ENCODE results near the gene GOT1. TPM values are rescaled to one million over a fixed set of nuclear protein-coding genes. Genes with fewer than 3 reads are reported as not detected.

The GOT1 gene
- total RNA-seq, 1 experiment from 2014 or later, result 56.8 TPM

GRCh38 chr10:99369126-99369525, 61.3 kb downstream of the GOT1 start (continued):
- TF ChIP-seq AFF4 (CRISPR knock-in tag; IDR thresholded peaks at IDR 0.05; ENCODE audit: borderline replicate concordance), result no peak
- no peak for TF ChIP-seq NR3C1 (CRISPR knock-in tag; conservative IDR thresholded peaks at IDR 0.05; ENCODE audit: low read depth)
- no peak for TF ChIP-seq ZBTB21 (CRISPR knock-in tag; IDR thresholded peaks at IDR 0.05; ENCODE audit: borderline replicate concordance)
- TF ChIP-seq KAT7 (CRISPR knock-in tag; IDR thresholded peaks at IDR 0.05; ENCODE audit: borderline replicate concordance), result no peak
- TF ChIP-seq NFATC4 (CRISPR knock-in tag; IDR thresholded peaks at IDR 0.05), result no peak
- TF ChIP-seq, protein P1, sequence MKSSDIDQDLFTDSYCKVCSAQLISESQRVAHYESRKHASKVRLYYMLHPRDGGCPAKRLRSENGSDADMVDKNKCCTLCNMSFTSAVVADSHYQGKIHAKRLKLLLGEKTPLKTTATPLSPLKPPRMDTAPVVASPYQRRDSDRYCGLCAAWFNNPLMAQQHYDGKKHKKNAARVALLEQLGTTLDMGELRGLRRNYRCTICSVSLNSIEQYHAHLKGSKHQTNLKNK (CRISPR knock-in tag; IDR thresholded peaks at IDR 0.05), result no peak
- TF ChIP-seq AR (CRISPR knock-in tag; IDR thresholded peaks at IDR 0.05), result no peak
- TF ChIP-seq, protein P2, sequence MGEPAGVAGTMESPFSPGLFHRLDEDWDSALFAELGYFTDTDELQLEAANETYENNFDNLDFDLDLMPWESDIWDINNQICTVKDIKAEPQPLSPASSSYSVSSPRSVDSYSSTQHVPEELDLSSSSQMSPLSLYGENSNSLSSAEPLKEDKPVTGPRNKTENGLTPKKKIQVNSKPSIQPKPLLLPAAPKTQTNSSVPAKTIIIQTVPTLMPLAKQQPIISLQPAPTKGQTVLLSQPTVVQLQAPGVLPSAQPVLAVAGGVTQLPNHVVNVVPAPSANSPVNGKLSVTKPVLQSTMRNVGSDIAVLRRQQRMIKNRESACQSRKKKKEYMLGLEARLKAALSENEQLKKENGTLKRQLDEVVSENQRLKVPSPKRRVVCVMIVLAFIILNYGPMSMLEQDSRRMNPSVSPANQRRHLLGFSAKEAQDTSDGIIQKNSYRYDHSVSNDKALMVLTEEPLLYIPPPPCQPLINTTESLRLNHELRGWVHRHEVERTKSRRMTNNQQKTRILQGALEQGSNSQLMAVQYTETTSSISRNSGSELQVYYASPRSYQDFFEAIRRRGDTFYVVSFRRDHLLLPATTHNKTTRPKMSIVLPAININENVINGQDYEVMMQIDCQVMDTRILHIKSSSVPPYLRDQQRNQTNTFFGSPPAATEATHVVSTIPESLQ (CRISPR knock-in tag; IDR thresholded peaks at IDR 0.05), result no peak
- no peak for TF ChIP-seq GTF2I (CRISPR knock-in tag; conservative IDR thresholded peaks at IDR 0.05)
- no peak for TF ChIP-seq CDX4 (CRISPR knock-in tag; IDR thresholded peaks at IDR 0.05; ENCODE audit: borderline replicate concordance)

DNA sequence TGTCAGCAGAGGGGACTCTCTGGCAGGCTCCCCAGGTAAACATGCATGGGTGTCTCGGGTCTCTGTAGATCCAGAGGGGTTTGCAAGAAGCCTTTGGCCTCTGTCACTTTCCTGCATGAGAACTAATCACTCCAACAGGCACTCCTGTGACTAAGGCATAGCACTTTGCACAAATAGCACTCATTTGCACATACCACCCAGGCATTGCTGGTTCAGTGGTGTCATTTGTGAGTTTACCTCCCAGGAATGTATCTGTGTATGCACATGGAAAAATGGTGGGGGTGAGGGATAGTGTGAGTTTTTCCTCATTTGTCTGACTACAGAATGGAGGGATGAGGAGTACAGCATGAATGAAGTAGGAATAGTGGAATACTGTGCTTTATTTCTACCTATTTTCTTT, 61.8 kb downstream of the GOT1 start:
- no peaks in the 10 kb centered on the region for H3K36me3 Mint-ChIP-seq
- ChIA-PET CTCF (no interaction called here), POLR2A (no interaction called here)
- ATAC-seq (no peak), DNase-seq (ENCODE audit: low spot score) (no peak)
- no peak overlapping the region for H3K27ac Mint-ChIP-seq
- H3K4me1 Mint-ChIP-seq, result peaks cover 2% of the 10 kb centered on the region
- H3K4me3 Mint-ChIP-seq, result no peak overlapping the region
- no peaks in the 10 kb centered on the region; the same call in none of the 2 replicates for H3K27me3 Mint-ChIP-seq (ENCODE audit: low read depth)
- no peaks in the 10 kb centered on the region for H3K9me3 Mint-ChIP-seq
- TF ChIP-seq PRRX2 (CRISPR knock-in tag; IDR thresholded peaks at IDR 0.05), result no peak
- TF ChIP-seq NR2C2 (CRISPR knock-in tag; IDR thresholded peaks at IDR 0.05), result no peak
- TF ChIP-seq, protein P3, sequence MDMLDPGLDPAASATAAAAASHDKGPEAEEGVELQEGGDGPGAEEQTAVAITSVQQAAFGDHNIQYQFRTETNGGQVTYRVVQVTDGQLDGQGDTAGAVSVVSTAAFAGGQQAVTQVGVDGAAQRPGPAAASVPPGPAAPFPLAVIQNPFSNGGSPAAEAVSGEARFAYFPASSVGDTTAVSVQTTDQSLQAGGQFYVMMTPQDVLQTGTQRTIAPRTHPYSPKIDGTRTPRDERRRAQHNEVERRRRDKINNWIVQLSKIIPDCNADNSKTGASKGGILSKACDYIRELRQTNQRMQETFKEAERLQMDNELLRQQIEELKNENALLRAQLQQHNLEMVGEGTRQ (CRISPR knock-in tag; IDR thresholded peaks at IDR 0.05), result no peak
- TF ChIP-seq GRHL2 (CRISPR knock-in tag; IDR thresholded peaks at IDR 0.05; ENCODE audit: insufficient replicate concordance, severe bottlenecking), result no peak
- no peak for TF ChIP-seq OVOL2 (CRISPR knock-in tag; IDR thresholded peaks at IDR 0.05; ENCODE audit: borderline replicate concordance)
- TF ChIP-seq SMAD4 (CRISPR knock-in tag; IDR thresholded peaks at IDR 0.05), result no peak
- TF ChIP-seq RORB (CRISPR knock-in tag; IDR thresholded peaks at IDR 0.05), result no peak
- TF ChIP-seq KAT7 (CRISPR knock-in tag; IDR thresholded peaks at IDR 0.05; ENCODE audit: borderline replicate concordance), result no peak
- no peak for TF ChIP-seq ESRRA (CRISPR knock-in tag; IDR thresholded peaks at IDR 0.05; ENCODE audit: borderline replicate concordance)
- no peak for TF ChIP-seq PREB (CRISPR knock-in tag; IDR thresholded peaks at IDR 0.05; ENCODE audit: borderline replicate concordance)
- TF ChIP-seq ATF2 (CRISPR knock-in tag; IDR thresholded peaks at IDR 0.05; ENCODE audit: borderline replicate concordance, low read depth), result no peak
- TF ChIP-seq ZNF232 (CRISPR knock-in tag; IDR thresholded peaks at IDR 0.05), result no peak
- no peak for TF ChIP-seq SOX15 (CRISPR knock-in tag; IDR thresholded peaks at IDR 0.05)
- no peak for TF ChIP-seq ZNF423 (CRISPR knock-in tag; IDR thresholded peaks at IDR 0.05)
